Retinal pigment epithelial cell (primary cell): ENCODE results near the gene GKN1.

Experiments
- DNase-seq: peaks from one replicate; pipeline ENCODE4 v3.0.0-alpha.2; 2010; ENCODE audit warnings: low read depth
- H3K4me3 ChIP-seq: 2 replicates; pipeline ENCODE4 v1.5.1; 2011; ENCODE audit warnings: mild to moderate bottlenecking, low read length, control low read depth, moderate library complexity
- TF ChIP-seq, protein P1 (sequence below): conservative IDR thresholded peaks from 2 replicates; pipeline ENCODE4 v1.5.1; 2011; ENCODE audit warnings: low read depth, low read length, control low read depth, inconsistent platforms

Gene GKN1

DNA sequence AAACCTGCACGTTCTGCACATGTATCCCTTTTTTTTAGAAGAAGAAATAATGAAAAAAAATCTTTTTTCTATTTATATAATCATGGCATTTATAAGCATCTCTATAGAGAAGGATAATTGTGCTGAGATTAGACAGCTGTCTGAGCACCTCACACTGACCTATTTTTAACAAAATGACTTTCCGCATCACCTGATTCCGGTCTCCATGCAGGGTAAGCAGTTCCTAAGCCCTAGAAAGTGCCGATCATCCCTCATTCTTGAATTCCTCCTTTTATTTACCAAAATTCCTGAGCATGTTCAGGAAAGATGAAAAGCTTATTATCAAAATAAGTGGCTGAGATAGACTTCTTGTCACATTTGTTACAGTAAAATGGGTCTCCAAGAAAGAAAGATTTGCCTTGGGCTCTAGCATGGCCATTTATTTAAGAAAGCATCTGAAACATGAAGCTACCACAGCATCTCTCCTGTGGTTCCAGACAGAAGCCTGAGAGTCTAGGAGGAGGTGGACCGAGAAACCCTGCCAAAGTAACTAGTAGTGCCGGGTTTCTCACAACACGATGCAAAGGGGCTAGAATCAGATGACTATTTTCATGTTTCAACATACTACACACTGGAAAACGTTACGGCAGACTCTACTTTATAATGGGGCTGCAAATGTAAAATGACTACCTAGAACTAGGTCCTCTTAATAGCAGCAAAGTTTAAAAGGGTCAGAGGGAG lies 670 bp downstream of the GKN1 start:
- no peak overlapping the region for H3K4me3 ChIP-seq
- TF ChIP-seq, protein P1, sequence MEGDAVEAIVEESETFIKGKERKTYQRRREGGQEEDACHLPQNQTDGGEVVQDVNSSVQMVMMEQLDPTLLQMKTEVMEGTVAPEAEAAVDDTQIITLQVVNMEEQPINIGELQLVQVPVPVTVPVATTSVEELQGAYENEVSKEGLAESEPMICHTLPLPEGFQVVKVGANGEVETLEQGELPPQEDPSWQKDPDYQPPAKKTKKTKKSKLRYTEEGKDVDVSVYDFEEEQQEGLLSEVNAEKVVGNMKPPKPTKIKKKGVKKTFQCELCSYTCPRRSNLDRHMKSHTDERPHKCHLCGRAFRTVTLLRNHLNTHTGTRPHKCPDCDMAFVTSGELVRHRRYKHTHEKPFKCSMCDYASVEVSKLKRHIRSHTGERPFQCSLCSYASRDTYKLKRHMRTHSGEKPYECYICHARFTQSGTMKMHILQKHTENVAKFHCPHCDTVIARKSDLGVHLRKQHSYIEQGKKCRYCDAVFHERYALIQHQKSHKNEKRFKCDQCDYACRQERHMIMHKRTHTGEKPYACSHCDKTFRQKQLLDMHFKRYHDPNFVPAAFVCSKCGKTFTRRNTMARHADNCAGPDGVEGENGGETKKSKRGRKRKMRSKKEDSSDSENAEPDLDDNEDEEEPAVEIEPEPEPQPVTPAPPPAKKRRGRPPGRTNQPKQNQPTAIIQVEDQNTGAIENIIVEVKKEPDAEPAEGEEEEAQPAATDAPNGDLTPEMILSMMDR = no peak
- peak; percentile 23 for DNase-seq

DNA sequence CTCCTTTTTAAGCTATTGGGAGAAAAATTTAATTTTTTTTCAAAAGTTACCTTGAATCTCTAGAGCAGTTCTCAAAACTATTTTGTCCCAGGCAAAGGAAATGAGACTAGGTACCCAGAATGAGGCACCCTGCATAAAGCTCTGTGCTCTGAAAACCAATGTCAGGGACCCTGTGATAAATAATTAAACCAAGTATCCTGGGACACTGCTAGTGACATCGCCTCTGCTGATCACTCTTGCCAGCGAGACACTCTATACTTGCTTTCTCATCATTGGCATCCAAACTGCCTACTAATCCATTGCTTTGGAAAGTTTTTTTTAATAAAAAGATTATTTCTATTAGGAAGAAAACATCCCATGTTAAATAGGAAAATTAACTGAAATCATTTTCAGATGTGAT lies 1.4 kb downstream of the GKN1 start:
- H3K4me3 ChIP-seq = no peak overlapping the region
- DNase-seq = no peak
- TF ChIP-seq, protein P1 = no peak

DNA sequence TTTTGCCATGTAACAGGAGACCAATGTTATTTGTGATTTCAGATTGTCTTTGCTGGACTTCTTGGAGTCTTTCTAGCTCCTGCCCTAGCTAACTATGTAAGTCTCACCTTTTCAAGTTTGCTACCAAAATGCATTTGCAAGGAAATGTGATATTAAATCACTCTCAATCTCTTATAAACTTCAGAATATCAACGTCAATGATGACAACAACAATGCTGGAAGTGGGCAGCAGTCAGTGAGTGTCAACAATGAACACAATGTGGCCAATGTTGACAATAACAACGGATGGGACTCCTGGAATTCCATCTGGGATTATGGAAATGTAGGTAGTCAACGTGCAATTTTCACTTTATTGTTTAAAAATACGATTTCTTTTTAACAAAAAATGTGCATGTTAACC lies 3.0 kb downstream of the GKN1 start:
- H3K4me3 ChIP-seq = no peak overlapping the region
- DNase-seq = no peak
- TF ChIP-seq, protein P1 = no peak

DNA sequence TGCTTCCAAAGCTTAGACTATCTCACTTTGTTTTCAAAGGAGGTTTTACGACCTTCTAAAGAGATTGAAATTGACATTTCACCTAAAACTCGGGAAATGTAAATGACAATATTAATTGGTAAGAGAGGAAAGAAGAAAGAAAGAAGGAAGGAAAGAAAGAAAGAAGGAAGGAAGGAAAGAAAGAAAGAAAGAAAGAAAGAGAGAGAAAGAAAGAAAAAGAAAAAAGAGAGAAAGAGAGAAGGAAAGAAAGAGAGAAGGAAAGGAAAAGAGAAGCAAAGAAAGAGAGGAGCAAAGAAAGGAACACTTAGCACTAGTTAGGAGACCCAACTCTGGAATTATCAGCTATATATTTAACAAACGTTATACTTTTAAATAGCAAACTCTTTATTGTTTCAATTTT lies 3.7 kb downstream of the GKN1 start:
- DNase-seq = no peak
- TF ChIP-seq, protein P1 = no peak
- H3K4me3 ChIP-seq = no peak overlapping the region

DNA sequence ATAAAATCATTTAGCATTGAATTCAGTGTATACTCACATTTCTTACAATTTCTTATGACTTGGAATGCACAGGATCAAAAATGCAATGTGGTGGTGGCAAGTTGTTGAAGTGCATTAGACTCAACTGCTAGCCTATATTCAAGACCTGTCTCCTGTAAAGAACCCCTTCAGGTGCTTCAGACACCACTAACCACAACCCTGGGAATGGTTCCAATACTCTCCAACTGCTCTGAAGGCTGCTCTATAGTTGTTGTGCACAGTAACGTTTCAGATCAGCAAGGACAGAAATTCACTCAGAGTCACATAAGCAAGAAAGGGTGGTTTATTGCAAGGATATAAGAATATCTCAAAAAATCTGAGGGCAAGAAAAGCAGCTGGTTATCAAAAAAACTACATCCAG lies 6.5 kb downstream of the GKN1 start:
- TF ChIP-seq, protein P1 = no peak
- DNase-seq = no peak
- H3K4me3 ChIP-seq = no peak overlapping the region

DNA sequence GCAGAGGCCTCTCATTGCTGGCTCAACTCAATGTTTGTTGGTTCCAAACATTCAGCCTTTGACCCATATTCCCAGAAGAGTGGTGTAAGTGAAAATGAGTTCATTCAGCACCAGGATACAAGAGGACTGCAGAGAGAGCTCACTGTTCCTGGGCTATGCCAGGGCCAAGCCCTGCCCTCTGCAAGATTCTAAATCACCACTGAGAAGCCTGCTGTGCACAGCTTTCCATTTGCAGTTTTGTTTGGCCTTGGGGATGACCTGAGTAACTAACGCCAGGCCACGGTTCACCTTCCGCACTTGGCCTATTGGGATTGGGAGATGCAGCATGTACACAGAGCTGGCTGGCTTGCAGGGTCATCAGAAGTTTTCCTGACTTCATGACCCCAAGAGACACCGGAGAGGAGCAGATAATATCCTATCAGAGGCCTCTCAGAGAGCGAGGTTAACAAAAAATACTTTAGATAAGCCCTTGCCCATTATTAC lies 12.6 kb downstream of the GKN1 start:
- TF ChIP-seq, protein P1 = no peak
- no peak for DNase-seq
- H3K4me3 ChIP-seq = no peak overlapping the region

DNA sequence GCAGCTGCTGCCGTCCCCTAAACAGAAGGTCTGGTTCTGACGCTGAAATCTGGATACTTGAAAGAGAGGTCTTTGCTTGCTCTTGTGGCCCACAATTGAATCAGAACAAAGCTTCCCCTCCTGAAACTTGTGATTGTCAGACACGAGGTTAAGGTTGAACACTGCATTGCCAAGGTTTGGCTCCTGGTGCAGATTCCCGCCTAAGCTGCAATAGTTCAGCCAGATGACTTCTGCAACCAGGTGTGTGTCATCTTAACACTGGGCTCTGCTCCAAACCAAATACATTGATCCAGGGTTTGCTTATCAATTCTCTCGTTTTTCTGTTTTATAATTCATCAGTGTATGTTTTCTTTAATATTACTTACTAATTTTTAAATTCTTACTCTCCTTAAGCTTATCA lies 14.6 kb downstream of the GKN1 start:
- TF ChIP-seq, protein P1 = no peak
- H3K4me3 ChIP-seq = no peak overlapping the region
- DNase-seq = no peak
